Osteocyte (in vitro differentiated cells): Measurements from ENCODE around the gene SLC25A13. TPM values are rescaled to one million over a fixed set of nuclear protein-coding genes. Genes with fewer than 3 reads are reported as not detected.

Experiments used
- DNase-seq: peaks from one replicate; pipeline ENCODE4 v3.0.0; 2021; ENCODE audit warnings: mixed read lengths; ENCODE audit not compliant: unreplicated experiment; ENCODE audit errors: extremely low spot score
- H3K27ac Mint-ChIP-seq: one replicate; pipeline ENCODE4 v1.8.0; 2021; ENCODE audit warnings: mild to moderate bottlenecking, mixed read lengths; ENCODE audit not compliant: unreplicated experiment
- H3K27me3 Mint-ChIP-seq: one replicate; pipeline ENCODE4 v1.8.0; 2021; ENCODE audit warnings: mixed read lengths; ENCODE audit not compliant: unreplicated experiment
- H3K36me3 Mint-ChIP-seq: one replicate; pipeline ENCODE4 v1.8.0; 2021; ENCODE audit warnings: mixed read lengths; ENCODE audit not compliant: unreplicated experiment
- H3K4me1 Mint-ChIP-seq: one replicate; pipeline ENCODE4 v1.8.0; 2021; ENCODE audit warnings: mixed read lengths; ENCODE audit not compliant: unreplicated experiment
- H3K4me3 Mint-ChIP-seq: one replicate; pipeline ENCODE4 v1.8.0; 2021; ENCODE audit warnings: mild to moderate bottlenecking, moderate library complexity, mixed read lengths; ENCODE audit not compliant: unreplicated experiment
- H3K9me3 Mint-ChIP-seq: one replicate; pipeline ENCODE4 v1.8.0; 2021; ENCODE audit warnings: mixed read lengths; ENCODE audit not compliant: unreplicated experiment
- total RNA-seq: library from RNA; stranded (reverse); gene quantifications from 2 replicates; pipeline ENCODE4 v1.2.1, GENCODE V29; 2021
- TF ChIP-seq, protein P1 (sequence below): fragments of 200-600 bp; sonication (generic); IDR thresholded peaks from 2 replicates; pipeline ENCODE4 v1.5.0; 2021; ENCODE audit warnings: antibody characterized with exemption, mild to moderate bottlenecking, moderate library complexity

The SLC25A13 gene
- total RNA-seq, 1 donor from 2014 or later: 29.3 TPM

DNA sequence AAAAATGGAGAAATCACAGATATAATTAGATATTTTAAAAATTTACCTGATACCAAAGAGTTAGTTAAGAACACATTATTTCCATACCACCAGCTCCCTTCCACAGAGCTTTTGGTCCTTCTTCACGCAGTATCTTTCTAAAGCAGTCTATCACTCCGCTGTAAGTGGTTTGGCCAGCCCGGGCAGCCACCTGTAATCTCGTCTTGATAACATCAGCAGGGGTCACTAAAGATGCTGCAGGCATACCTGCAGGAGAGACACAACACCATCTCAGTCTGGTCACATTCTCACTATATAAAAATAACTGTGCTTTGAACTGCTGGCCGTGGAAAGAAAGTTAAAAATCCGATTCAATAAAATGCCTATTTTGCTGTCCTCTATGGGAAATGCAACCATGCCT, 200.1 kb downstream of the SLC25A13 start:
- Mint-ChIP-seq H3K36me3 (peaks cover 19% of the 10 kb centered on the region), H3K4me3 (no peak overlapping the region), H3K27ac (no peak overlapping the region), H3K27me3 (no peaks in the 10 kb centered on the region), H3K4me1 (no peaks in the 10 kb centered on the region), H3K9me3 (no peaks in the 10 kb centered on the region)
- no peak for DNase-seq
- TF ChIP-seq, protein P1, sequence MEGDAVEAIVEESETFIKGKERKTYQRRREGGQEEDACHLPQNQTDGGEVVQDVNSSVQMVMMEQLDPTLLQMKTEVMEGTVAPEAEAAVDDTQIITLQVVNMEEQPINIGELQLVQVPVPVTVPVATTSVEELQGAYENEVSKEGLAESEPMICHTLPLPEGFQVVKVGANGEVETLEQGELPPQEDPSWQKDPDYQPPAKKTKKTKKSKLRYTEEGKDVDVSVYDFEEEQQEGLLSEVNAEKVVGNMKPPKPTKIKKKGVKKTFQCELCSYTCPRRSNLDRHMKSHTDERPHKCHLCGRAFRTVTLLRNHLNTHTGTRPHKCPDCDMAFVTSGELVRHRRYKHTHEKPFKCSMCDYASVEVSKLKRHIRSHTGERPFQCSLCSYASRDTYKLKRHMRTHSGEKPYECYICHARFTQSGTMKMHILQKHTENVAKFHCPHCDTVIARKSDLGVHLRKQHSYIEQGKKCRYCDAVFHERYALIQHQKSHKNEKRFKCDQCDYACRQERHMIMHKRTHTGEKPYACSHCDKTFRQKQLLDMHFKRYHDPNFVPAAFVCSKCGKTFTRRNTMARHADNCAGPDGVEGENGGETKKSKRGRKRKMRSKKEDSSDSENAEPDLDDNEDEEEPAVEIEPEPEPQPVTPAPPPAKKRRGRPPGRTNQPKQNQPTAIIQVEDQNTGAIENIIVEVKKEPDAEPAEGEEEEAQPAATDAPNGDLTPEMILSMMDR: no peak

DNA sequence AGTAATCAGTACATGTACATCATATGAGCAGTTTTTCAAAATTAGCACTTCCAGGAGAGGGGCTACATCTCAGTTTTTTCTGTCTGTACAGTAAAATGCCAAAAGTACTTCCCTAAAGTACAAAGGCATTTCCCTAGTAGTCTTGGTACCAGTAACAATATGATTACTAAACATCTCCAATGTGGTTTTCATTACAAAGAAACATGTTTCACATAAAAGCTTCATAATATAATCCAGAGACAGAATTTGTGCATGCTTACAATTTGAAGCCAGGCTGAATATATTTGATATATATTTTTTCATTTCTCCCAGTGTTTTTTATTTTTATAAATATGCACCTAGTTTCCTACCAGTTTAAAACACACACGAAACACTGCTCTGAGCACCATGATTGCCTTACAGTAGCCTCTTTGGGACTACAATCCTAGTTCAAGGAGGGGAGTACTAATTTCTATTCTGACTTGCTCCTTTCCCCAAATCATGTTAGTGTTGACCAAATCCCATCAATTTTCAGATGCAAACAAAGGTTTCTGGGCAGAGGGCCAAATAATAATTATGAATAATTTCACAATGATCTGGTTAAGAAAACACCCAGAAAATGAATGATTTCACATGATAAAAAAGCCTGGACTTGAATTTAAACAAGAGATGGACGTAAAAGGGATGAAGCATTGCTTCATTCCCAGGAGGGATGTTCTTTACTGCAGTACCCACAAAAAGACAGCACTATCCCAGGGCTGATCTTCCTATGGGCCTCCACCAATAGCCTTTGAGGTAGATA, 201.3 kb downstream of the SLC25A13 start:
- no peak overlapping the region for H3K4me3 Mint-ChIP-seq
- H3K27ac Mint-ChIP-seq: no peak overlapping the region
- TF ChIP-seq, protein P1: no peak
- peaks cover 19% of the 10 kb centered on the region for H3K36me3 Mint-ChIP-seq
- no peaks in the 10 kb centered on the region for H3K4me1 Mint-ChIP-seq
- no peaks in the 10 kb centered on the region for H3K9me3 Mint-ChIP-seq
- no peak for DNase-seq
- H3K27me3 Mint-ChIP-seq: no peaks in the 10 kb centered on the region

DNA sequence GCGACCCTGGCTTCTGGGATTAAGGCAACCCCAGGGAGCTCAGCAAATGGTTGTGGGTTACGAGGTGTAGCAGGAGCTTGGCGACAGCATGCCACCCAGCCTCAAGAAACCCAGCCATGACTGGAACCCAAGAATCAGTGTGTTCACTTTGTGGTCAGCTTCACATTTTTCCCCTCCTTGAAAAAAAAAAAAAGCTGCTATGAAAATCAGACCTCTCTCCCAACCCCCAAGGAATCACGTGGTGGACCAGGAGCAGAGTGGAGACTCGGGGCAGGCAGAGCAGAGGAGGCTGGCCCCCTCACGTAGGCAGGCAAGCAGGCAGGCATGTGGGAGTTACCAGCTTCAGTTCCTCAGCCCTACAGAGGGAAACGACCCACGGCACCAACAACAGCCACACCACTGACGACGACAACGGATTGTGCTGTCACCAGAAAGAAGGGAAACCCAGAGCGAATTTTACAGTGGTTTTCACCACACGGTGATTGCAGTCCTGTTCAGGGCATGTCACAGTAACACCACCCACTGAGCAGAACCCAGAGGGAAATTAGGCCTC, 203.4 kb downstream of the SLC25A13 start:
- H3K27me3 Mint-ChIP-seq: no peaks in the 10 kb centered on the region
- H3K27ac Mint-ChIP-seq: no peak overlapping the region
- H3K4me1 Mint-ChIP-seq: no peaks in the 10 kb centered on the region
- no peaks in the 10 kb centered on the region for H3K9me3 Mint-ChIP-seq
- no peak for DNase-seq
- TF ChIP-seq, protein P1: no peak
- H3K4me3 Mint-ChIP-seq: no peak overlapping the region
- H3K36me3 Mint-ChIP-seq: peaks cover 17% of the 10 kb centered on the region

DNA sequence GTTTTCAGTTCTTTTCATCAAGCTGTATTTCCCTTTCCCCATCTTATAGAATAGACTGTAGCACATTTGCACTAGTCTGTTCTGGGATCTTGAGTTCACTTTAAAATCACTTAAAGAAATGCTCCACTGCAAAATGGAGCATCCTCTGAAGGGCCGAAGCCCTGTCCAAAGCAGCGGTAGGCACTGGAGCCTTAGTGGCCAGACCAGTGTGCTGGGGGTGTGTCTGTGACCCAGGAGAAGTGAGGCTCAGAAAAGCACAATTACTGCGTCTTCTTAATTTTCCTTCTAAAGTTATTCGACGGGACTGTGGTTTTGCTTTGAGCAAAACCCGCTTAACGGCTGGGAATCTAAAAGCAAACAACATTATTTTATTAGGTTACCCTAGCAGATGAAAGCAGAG, 205.7 kb downstream of the SLC25A13 start:
- Mint-ChIP-seq H3K9me3 (peaks cover 8% of the 10 kb centered on the region), H3K4me3 (no peak overlapping the region), H3K4me1 (no peaks in the 10 kb centered on the region), H3K27me3 (peaks cover under 1% of the 10 kb centered on the region), H3K36me3 (peaks cover 6% of the 10 kb centered on the region), H3K27ac (no peak overlapping the region)
- no peak for DNase-seq
- TF ChIP-seq, protein P1: no peak

DNA sequence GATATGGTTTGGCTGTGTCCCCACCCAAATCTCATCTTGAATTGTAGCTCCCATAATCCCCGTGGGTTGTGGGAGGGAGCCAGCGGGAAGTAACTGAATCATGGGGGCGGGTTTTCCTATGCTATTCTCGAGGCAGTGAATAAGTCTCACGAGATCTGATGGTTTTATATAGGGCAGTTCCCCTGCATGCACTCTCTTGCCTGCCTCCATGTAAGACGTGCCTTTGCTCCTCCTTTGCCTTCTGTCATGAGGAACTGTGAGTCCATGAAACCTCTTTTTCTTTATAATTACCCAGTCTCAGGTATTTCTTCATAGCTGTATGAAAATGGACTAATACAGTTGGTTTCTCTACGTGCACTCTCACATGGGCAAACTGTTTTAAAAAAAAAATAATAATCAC, 207.7 kb downstream of the SLC25A13 start:
- H3K9me3 Mint-ChIP-seq: peaks cover 18% of the 10 kb centered on the region
- H3K27ac Mint-ChIP-seq: no peak overlapping the region
- peaks cover 2% of the 10 kb centered on the region for H3K36me3 Mint-ChIP-seq
- H3K4me3 Mint-ChIP-seq: no peak overlapping the region
- TF ChIP-seq, protein P1: no peak
- peaks cover 10% of the 10 kb centered on the region for H3K27me3 Mint-ChIP-seq
- no peak for DNase-seq
- H3K4me1 Mint-ChIP-seq: no peaks in the 10 kb centered on the region
